RWPE1 (cell line): ENCODE data around the gene ELK1.

Experiments used
- CTCF ChIA-PET: fragments of 350-600 bp; sonication (Branson Sonifier 250); formaldehyde crosslinking; extraction: SDS; loops from one replicate; lab custom pipeline; 2021; lab: Yijun Ruan, JAX
- POLR2A ChIA-PET: fragments of 400-600 bp; formaldehyde crosslinking; extraction: SDS; loops from one replicate; lab custom pipeline; 2020; ENCODE audit warnings: antibody characterized with exemption; ENCODE audit not compliant: low non-redundant PET; lab: Yijun Ruan, JAX
- DNase-seq: peaks from one replicate; pipeline ENCODE4 v3.0.0; 2012; ENCODE audit warnings: low spot score
- H3K27ac ChIP-seq: fragments of 450-650 bp; 2 replicates; pipeline ENCODE4 v1.5.1; 2017
- TF ChIP-seq, protein P1 (sequence below): fragments of 450-650 bp; conservative IDR thresholded peaks from 2 replicates; pipeline ENCODE4 v1.5.1; 2017; ENCODE audit warnings: low read depth, mild to moderate bottlenecking

ELK1 gene

DNA sequence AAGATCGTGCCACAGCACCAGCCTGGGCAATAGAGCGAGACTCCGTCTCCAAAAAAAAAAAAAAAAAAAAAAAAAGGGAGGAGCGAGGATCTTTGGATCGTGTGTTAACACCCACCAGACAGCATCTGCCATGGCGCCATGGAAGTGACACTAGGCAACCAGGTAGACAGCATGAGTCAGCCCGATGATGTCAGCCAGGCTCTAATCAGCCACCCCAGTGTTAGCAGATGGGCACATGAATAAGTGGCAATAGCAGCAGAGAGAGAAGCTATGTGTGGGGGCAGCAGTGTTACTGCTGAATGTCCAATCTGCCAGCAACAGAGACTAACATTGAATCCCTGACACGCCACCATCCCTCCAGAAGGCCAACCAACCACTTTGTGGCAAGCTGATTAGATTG is 37.3 kb downstream of the ELK1 start:
- ChIA-PET POLR2A (no interaction called here), CTCF (no interaction called here)
- no peak for DNase-seq
- H3K27ac ChIP-seq, result no peak overlapping the region
- TF ChIP-seq, protein P1, sequence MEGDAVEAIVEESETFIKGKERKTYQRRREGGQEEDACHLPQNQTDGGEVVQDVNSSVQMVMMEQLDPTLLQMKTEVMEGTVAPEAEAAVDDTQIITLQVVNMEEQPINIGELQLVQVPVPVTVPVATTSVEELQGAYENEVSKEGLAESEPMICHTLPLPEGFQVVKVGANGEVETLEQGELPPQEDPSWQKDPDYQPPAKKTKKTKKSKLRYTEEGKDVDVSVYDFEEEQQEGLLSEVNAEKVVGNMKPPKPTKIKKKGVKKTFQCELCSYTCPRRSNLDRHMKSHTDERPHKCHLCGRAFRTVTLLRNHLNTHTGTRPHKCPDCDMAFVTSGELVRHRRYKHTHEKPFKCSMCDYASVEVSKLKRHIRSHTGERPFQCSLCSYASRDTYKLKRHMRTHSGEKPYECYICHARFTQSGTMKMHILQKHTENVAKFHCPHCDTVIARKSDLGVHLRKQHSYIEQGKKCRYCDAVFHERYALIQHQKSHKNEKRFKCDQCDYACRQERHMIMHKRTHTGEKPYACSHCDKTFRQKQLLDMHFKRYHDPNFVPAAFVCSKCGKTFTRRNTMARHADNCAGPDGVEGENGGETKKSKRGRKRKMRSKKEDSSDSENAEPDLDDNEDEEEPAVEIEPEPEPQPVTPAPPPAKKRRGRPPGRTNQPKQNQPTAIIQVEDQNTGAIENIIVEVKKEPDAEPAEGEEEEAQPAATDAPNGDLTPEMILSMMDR, result no peak

DNA sequence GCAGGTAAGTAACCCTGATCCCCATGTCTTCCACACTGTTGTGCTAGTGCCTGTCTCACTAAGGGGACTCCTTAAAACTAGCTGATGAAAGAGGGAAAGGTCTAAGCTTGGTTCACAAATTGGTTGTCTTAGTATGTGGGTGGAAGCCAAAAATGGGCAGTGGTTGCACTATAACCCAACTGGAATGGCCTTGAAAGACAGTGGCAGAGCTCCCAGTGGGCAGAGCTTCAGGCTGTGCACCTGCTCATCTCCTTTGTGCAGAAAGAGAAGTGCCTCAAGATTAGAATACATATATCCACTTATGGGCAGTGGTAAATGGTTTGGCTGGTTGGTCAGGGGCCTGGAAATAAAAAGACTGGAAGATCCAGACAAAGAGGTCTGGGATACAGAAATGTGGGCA is 37.9 kb downstream of the ELK1 start:
- ChIA-PET POLR2A (no interaction called here), CTCF (no interaction called here)
- no peak for DNase-seq
- no peak overlapping the region for H3K27ac ChIP-seq
- TF ChIP-seq, protein P1, result no peak

DNA sequence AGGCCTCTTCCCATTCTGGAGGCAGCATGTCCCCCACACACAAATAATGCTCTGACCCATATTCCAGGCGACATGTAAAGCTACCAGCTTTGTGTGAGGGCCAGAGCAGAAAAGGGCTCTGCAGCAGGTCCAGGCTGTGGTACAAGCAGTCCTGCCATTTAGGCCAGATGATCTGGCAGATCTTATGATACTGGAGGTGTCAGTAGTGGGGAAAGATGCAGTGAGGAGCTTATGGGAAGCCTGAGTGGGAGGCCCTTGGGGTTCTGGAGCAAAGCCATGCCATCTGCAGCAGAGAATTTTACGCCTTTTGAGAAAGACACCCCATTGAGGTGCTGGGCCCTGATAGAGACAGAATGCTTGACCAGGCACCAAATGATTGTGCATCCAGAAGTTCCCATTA is 38.4 kb downstream of the ELK1 start:
- no peak for DNase-seq
- H3K27ac ChIP-seq, result no peak overlapping the region
- TF ChIP-seq, protein P1, result no peak
- POLR2A ChIA-PET, result no interaction called here
- CTCF ChIA-PET, result no interaction called here

DNA sequence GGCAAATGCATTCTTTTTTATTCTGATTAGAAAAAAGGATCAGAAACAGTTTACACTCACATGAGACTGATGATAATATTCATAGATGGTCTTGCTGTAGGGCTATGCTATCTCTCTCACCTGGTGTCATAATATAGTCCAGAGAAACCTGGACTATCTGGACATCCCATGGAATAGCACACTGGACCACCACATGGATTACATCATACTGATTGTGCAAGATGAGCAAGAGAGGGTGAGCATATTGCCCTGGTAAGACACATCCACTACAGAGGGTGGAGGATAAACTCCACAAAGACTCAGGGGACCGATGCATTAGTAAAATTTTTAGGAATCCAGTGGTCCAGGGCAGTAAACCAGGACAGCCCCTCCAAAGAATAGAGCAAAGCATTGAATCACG is 38.9 kb downstream of the ELK1 start:
- ChIA-PET CTCF (no interaction called here), POLR2A (no interaction called here)
- H3K27ac ChIP-seq, result no peak overlapping the region
- no peak for DNase-seq
- TF ChIP-seq, protein P1, result no peak

DNA sequence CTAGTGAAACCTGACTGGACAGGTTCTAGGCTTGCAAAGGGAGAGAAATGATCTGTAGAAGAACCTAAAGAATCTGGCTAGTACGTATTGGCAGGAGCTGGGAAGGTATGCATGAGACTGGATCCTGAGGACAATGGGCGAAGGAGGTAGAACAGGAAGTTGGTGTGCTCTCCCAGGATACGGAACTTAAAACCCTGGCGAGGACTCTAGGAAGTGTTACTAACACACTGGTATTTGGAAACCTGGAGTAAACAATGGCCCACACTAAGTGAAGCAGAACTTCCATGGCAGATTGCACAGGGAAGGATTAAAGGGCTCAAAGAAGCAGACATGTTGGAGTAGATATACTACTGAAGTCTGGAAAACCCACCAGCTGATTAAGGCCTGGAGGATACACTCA is 39.9 kb downstream of the ELK1 start:
- H3K27ac ChIP-seq, result no peak overlapping the region
- CTCF ChIA-PET, result no interaction called here
- POLR2A ChIA-PET, result no interaction called here
- TF ChIP-seq, protein P1, result no peak
- DNase-seq, result no peak

DNA sequence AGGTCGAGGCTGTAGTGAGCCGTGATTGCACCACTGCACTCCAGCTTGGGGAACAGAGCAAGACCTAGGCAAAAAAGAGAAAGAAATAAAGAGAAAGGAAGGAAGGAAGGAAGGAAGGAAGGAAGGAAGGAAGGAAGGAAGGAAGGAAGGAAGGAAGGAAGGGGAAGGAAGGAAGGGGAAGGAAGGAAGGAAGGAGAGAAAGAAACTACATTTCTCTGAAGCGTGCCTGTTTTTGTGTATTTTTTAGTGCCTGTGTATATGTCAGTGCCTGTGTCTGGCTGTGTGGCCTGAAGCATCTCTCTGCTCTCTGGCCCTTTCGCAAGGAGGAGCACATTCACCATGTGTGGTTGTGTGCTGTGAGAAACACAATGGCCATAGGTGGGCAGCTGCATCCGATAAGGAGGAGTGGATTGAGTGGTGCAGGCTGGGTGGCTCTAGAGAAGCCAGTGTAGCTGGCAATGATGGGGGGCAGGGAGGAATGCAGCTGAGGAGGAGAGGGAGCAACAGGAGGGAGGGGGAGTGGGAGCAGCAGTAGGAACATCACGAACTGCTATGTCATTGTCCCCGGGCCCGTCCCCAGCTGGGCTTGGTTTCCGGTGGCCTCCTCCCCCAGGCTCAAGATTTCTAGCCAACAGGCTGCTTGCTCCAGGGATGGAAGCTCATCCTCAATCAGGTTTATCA is 42.1 kb downstream of the ELK1 start:
- POLR2A ChIA-PET, result no interaction called here
- CTCF ChIA-PET, result interaction anchor here (0.6 kb wide), 1 partner anchor 13 kb away, joined by 3 read pairs; no protein-coding TSS in a partner anchor
- TF ChIP-seq, protein P1, result no peak
- no peak for DNase-seq
- no peak overlapping the region for H3K27ac ChIP-seq
